ENCODE measurements around the gene PCSK5. TPM values are rescaled to one million over a fixed set of nuclear protein-coding genes. Genes with fewer than 3 reads are reported as not detected.
A peak's percentile ranks its signal among the peaks of the same experiment; 100 is the strongest.

PCSK5 gene
- total RNA-seq = 10 to 100 TPM in 3 of 5 donors, 1 to 10 TPM in 2; 1.8 to 86.3 (median 14.7) TPM
- 1 to 10 TPM in 1 of 3 donors, under 1 TPM in 2; 0.37 to 1.0 (median 0.61) TPM for polyA plus RNA-seq
- long read RNA-seq, donor 1 = 0 reads
- long read RNA-seq, donor 2, partial matches to known transcripts = 13 of 14 reads
- long read RNA-seq, donor 2, other reads (novel, unspliced or antisense) = 0 of 14 reads
- long read RNA-seq, donor 3 = 0 reads
- long read RNA-seq, donor 4 = 0 reads
- long read RNA-seq, donor 5, full-length matches to known transcripts = 1 of 1 reads
- long read RNA-seq, donor 5, partial matches to known transcripts = 0 of 1 reads
- long read RNA-seq, donor 5, other reads (novel, unspliced or antisense) = 0 of 1 reads
- long read RNA-seq, donor 6, full-length matches to known transcripts = 1 of 7 reads
- long read RNA-seq, donor 6, partial matches to known transcripts = 6 of 7 reads
- long read RNA-seq, donor 6, other reads (novel, unspliced or antisense) = 0 of 7 reads
- long read RNA-seq, donor 7 = 0 reads
- long read RNA-seq, donor 8 = 0 reads
- long read RNA-seq, donor 9, full-length matches to known transcripts = 1 of 1 reads
- long read RNA-seq, donor 9, partial matches to known transcripts = 0 of 1 reads
- long read RNA-seq, donor 9, other reads (novel, unspliced or antisense) = 0 of 1 reads
- long read RNA-seq, donor 10, full-length matches to known transcripts = 1 of 1 reads
- long read RNA-seq, donor 10, partial matches to known transcripts = 0 of 1 reads
- long read RNA-seq, donor 10, other reads (novel, unspliced or antisense) = 0 of 1 reads

DNA sequence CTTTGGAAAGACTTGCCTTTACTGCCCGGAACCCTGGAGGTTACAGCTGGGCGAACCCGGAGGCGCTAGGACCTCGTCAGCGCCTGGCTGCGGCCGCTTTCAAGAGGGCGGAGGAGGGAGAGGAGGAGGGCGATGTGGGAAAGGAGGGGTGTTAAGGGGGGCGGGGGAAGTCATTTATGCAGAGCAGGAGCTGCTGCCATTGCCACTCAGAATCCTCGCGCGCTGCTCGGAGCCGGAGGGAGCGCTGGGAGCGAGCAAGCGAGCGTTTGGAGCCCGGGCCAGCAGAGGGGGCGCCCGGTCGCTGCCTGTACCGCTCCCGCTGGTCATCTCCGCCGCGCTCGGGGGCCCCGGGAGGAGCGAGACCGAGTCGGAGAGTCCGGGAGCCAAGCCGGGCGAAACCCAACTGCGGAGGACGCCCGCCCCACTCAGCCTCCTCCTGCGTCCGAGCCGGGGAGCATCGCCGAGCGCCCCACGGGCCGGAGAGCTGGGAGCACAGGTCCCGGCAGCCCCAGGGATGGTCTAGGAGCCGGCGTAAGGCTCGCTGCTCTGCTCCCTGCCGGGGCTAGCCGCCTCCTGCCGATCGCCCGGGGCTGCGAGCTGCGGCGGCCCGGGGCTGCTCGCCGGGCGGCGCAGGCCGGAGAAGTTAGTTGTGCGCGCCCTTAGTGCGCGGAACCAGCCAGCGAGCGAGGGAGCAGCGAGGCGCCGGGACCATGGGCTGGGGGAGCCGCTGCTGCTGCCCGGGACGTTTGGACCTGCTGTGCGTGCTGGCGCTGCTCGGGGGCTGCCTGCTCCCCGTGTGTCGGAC, at the start of gene PCSK5:
PCSK5 (plus strand) TSS at position 202 of the 805 bp plus-strand sequence; CDS start at position 711, 509 bp downstream.
- DNase-seq = peak; percentile 75 to 98
- Histone ChIP-seq H3K9me3 (no peaks in the 10 kb centered on the region), H3K27ac (peak within 1 kb of the TSS; percentile 67 to 89 (median 80)), H3K4me3 (peak within 1 kb of the TSS; percentile 61 to 81 (median 76)), H3K27me3 (peaks cover 0 to 33% (median 22%) of the 10 kb centered on the region in 3 donors), H3K36me3 (no peaks in the 10 kb centered on the region), H3K4me1 (peaks cover 19 to 36% (median 30%) of the 10 kb centered on the region in 4 donors)
- 0 to 2% (median 1%) methylated on average over 57 to 83 of the region's 83 CpGs for WGBS, 5 donors
- intact Hi-C loops (cut with DNase I; ENCODE audit: low total_unique reads) = no loop called here
- TF ChIP-seq POLR2A (IDR thresholded peaks at IDR 0.05) (peak in 2 of 4 donors; percentile 41 to 58), POLR2AphosphoS5 (IDR thresholded peaks at IDR 0.05) (peak; percentile 40 to 94 (median 91)), EP300 (IDR thresholded peaks at IDR 0.05) (no peak)
- TF ChIP-seq, protein P1, sequence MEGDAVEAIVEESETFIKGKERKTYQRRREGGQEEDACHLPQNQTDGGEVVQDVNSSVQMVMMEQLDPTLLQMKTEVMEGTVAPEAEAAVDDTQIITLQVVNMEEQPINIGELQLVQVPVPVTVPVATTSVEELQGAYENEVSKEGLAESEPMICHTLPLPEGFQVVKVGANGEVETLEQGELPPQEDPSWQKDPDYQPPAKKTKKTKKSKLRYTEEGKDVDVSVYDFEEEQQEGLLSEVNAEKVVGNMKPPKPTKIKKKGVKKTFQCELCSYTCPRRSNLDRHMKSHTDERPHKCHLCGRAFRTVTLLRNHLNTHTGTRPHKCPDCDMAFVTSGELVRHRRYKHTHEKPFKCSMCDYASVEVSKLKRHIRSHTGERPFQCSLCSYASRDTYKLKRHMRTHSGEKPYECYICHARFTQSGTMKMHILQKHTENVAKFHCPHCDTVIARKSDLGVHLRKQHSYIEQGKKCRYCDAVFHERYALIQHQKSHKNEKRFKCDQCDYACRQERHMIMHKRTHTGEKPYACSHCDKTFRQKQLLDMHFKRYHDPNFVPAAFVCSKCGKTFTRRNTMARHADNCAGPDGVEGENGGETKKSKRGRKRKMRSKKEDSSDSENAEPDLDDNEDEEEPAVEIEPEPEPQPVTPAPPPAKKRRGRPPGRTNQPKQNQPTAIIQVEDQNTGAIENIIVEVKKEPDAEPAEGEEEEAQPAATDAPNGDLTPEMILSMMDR (IDR thresholded peaks at IDR 0.05) = peak in 3 of 7 experiments; percentile 9 to 24 (median 16)

DNA sequence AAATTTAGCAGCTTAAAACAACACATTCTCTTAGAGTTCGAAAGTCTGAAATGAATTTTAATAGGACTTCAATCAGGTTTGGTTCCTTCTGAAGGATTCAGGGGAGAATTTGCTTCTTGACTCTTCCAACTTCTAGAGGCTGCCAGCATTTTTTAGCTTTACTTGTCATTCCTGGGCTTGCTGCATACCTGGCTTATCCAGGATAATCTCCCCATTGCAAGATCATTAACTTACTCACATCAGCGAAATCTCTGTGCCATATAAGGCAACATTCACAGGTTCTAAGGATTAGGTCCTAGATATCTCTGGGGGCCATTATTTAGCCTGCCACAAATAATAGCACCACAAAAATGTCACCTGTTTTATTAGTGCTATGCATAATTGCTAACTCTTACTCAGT, 46.2 kb upstream of the PCSK5 start:
- Histone ChIP-seq H3K4me1 (no peaks in the 10 kb centered on the region), H3K27me3 (no peaks in the 10 kb centered on the region), H3K36me3 (no peaks in the 10 kb centered on the region), H3K9me3 (peaks cover 0 to 8% (median 2%) of the 10 kb centered on the region in 4 donors), H3K27ac (no peak overlapping the region), H3K4me3 (no peak overlapping the region)
- WGBS, 5 donors = 58 to 73% (median 71%) methylated on average over 2 of the region's 2 CpGs
- DNase-seq = no peak
- TF ChIP-seq POLR2AphosphoS5 (IDR thresholded peaks at IDR 0.05) = no peak
- intact Hi-C loops (cut with DNase I; ENCODE audit: low total_unique reads) = no loop called here

DNA sequence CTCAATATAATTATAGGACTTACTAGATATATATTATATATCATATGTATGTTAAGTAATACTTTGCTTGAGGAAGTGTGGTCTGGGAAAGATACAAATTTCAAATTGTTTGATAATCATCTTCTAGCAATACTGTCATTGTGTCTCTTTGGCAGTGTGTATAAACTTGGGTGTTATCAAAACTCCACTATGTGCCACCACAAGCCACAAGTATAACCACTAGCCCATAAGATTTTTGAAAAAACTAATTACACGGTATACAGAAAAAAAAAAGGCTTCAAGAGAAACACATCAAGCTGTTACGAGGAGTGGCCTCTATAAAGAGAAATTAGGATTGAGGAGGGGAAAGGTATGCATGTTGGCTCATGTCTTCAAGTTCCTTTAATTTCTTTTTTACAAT, 44.7 kb upstream of the PCSK5 start:
- Histone ChIP-seq H3K27ac (no peak overlapping the region), H3K4me3 (no peak overlapping the region), H3K4me1 (no peaks in the 10 kb centered on the region), H3K36me3 (no peaks in the 10 kb centered on the region), H3K27me3 (no peaks in the 10 kb centered on the region), H3K9me3 (peaks cover 0 to 8% (median 2%) of the 10 kb centered on the region in 4 donors)
- no peak for DNase-seq
- WGBS, 5 donors = 81 to 92% (median 89%) methylated on average over 2 of the region's 2 CpGs
- intact Hi-C loops (cut with DNase I; ENCODE audit: low total_unique reads) = no loop called here
- TF ChIP-seq, protein P1 (IDR thresholded peaks at IDR 0.05) = no peak

DNA sequence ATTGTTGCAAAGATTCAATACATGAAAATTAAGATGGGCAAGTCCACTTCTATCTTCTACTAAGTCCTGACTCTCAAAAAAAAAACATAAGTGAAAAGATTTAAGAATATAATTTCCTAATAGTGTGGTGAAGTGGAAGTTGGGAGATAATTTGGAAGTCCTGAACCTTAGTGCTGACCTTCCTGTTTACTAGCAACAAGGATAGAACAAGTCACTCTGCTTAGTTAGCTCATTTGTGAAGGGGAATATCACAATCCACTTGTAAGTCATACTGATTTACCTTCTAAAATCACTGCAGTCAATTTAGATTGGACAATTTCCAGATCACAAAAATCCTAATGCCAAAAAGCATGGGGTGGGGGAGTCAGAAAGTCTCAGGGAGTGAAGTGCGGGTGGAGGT, 43.4 kb upstream of the PCSK5 start:
- Histone ChIP-seq H3K36me3 (no peaks in the 10 kb centered on the region), H3K4me3 (no peak overlapping the region), H3K9me3 (peaks cover 0 to 8% (median 2%) of the 10 kb centered on the region in 4 donors), H3K27ac (no peak overlapping the region), H3K4me1 (no peaks in the 10 kb centered on the region), H3K27me3 (no peaks in the 10 kb centered on the region)
- no peak for DNase-seq
- WGBS, 5 donors = 84 to 97% (median 94%) methylated on average over 1 of the region's 1 CpG
- TF ChIP-seq POLR2A (IDR thresholded peaks at IDR 0.05) = no peak
- TF ChIP-seq EP300 (IDR thresholded peaks at IDR 0.05) = no peak
- TF ChIP-seq POLR2AphosphoS5 (IDR thresholded peaks at IDR 0.05) = no peak
- TF ChIP-seq, protein P1 (IDR thresholded peaks at IDR 0.05) = no peak
- intact Hi-C loops (cut with DNase I; ENCODE audit: low total_unique reads) = no loop called here

All from stomach (tissue), 19 donors.